ENCODE measurements around the gene APC. TPM values are rescaled to one million over a fixed set of nuclear protein-coding genes. Genes with fewer than 3 reads are reported as not detected.

The APC gene
- total and polyA plus RNA-seq, 12 donors = 2.5 to 78.8 (median 37.1) TPM

- no peak for DNase-seq
- intact Hi-C loops (cut with DNase I) = no loop called here
- Histone ChIP-seq H3K36me3 (replicated peaks in 1 of 2) (no peaks in the 10 kb centered on the region), H3K4me1 (replicated peaks in 1 of 2) (peaks cover 7 to 15% of the 10 kb centered on the region in 2 donors), H3K27ac (no peak overlapping the region), H3K9me3 (replicated peaks in 1 of 3) (no peaks in the 10 kb centered on the region), H3K4me3 (no peak overlapping the region), H3K27me3 (no peaks in the 10 kb centered on the region)
- 93 to 100% (median 95%) methylated on average over 2 to 3 of the region's 3 CpGs for WGBS, 4 donors
- TF ChIP-seq CTCF (IDR thresholded peaks at IDR 0.05) (no peak), POLR2A (IDR thresholded peaks at IDR 0.05) (no peak)
Observed at GRCh38 chr5:112742424-112742823, 4.7 kb downstream of the APC start.

GRCh38 chr5:112743631-112744030 lies 5.9 kb downstream of the APC start:
- Histone ChIP-seq H3K4me3 (no peak overlapping the region), H3K27me3 (no peaks in the 10 kb centered on the region), H3K27ac (no peak overlapping the region), H3K36me3 (replicated peaks in 1 of 2) (no peaks in the 10 kb centered on the region), H3K4me1 (replicated peaks in 1 of 2) (peaks cover under 1 to 9% of the 10 kb centered on the region in 2 donors), H3K9me3 (replicated peaks in 1 of 3) (no peaks in the 10 kb centered on the region)
- no peak for DNase-seq
- TF ChIP-seq POLR2A (IDR thresholded peaks at IDR 0.05) (no peak), CTCF (IDR thresholded peaks at IDR 0.05) (no peak)
- 89 to 96% (median 93%) methylated on average over 4 of the region's 4 CpGs for WGBS, 4 donors
- intact Hi-C loops (cut with DNase I) = no loop called here

GRCh38 chr5:112752335-112752734 lies 14.7 kb downstream of the APC start:
- Histone ChIP-seq H3K27ac (no peak overlapping the region), H3K4me1 (replicated peaks in 1 of 2) (peaks cover 0 to 17% of the 10 kb centered on the region in 2 donors), H3K4me3 (no peak overlapping the region), H3K27me3 (no peaks in the 10 kb centered on the region), H3K9me3 (replicated peaks in 1 of 3) (peaks cover 0 to 7% (median 0%) of the 10 kb centered on the region in 3 donors), H3K36me3 (replicated peaks in 1 of 2) (no peaks in the 10 kb centered on the region)
- TF ChIP-seq POLR2A (IDR thresholded peaks at IDR 0.05) (no peak), CTCF (IDR thresholded peaks at IDR 0.05) (no peak)
- DNase-seq = no peak
- 53 to 73% (median 61%) methylated on average over 1 of the region's 1 CpG for WGBS, 4 donors
- intact Hi-C loops (cut with DNase I) = loop anchor here in 1 of 2 donors (10.0 kb wide), 1 partner anchor 58 kb away; no protein-coding TSS in a partner anchor

- 80 to 98% (median 92%) methylated on average over 2 of the region's 2 CpGs for WGBS, 4 donors
- Histone ChIP-seq H3K9me3 (replicated peaks in 1 of 3) (peaks cover 0 to 5% (median 0%) of the 10 kb centered on the region in 3 donors), H3K4me1 (replicated peaks in 1 of 2) (peaks cover 0 to 19% of the 10 kb centered on the region in 2 donors), H3K27me3 (no peaks in the 10 kb centered on the region), H3K4me3 (no peak overlapping the region), H3K27ac (no peak overlapping the region), H3K36me3 (replicated peaks in 1 of 2) (peaks cover 0 to 9% of the 10 kb centered on the region in 2 donors)
- TF ChIP-seq CTCF (IDR thresholded peaks at IDR 0.05) (no peak), POLR2A (IDR thresholded peaks at IDR 0.05) (no peak)
- intact Hi-C loops (cut with DNase I) = loop anchor here (2.0 to 10.0 kb wide), 3 partner anchors 61 to 203 kb away; no protein-coding TSS in a partner anchor
- DNase-seq = no peak
Observed at GRCh38 chr5:112755703-112756102, 18.0 kb downstream of the APC start.
